Lower leg skin (tissue), 4 donors: Measurements from ENCODE around the gene ZIC5. TPM values are rescaled to one million over a fixed set of nuclear protein-coding genes. Genes with fewer than 3 reads are reported as not detected.

ENCODE experiments used
- DNase-seq, 2 donors: peaks; one replicate each; pipeline ENCODE4 v3.0.0-alpha.2; 2019; ENCODE audit warnings: low spot score in 2 of 2
- H3K4me3 ChIP-seq: fragments of 200-600 bp; sonication (generic); 2 replicates; pipeline ENCODE4 v1.5.1; 2017; ENCODE audit warnings: mild to moderate bottlenecking, low read depth; ENCODE audit not compliant: poor library complexity, severe bottlenecking
- POLR2A ChIP-seq, 2 donors: fragments of 450-650 bp; IDR thresholded peaks; one replicate each; pipeline ENCODE4 v1.6.1; 2016 to 2017; ENCODE audit warnings: antibody characterized with exemption in 2 of 2, mild to moderate bottlenecking in 1 of 2, moderate library complexity in 1 of 2
- WGBS, 2 donors: methylation state at CpG; one replicate each; pipeline ENCODE4 v1.1.5; 2018; 5-methylcytosine and 5-hydroxymethylcytosine counted together
- intact Hi-C: fragments of 100-400 bp; cut with DNase I; formaldehyde crosslinking; loops from one replicate; pipeline ENCODE4 v1.15.0; 2023; ENCODE audit warnings: low total_unique reads
- total RNA-seq, 4 donors: library from RNA; depleted of rRNA; stranded (reverse); fragments of >200 nt; gene quantifications; one replicate each; pipeline ENCODE4 v1.1.0, GENCODE V29; 2016
- TF ChIP-seq, protein P1 (sequence below), 3 donors: fragments of 450-650 bp; IDR thresholded peaks; one replicate each; pipeline ENCODE4 v1.5.1; 2016; ENCODE audit warnings: antibody characterized with exemption in 3 of 3, mild to moderate bottlenecking in 3 of 3, moderate library complexity in 2 of 3

ZIC5 gene
- total RNA-seq, 4 donors from 2014 or later: not detected

DNA sequence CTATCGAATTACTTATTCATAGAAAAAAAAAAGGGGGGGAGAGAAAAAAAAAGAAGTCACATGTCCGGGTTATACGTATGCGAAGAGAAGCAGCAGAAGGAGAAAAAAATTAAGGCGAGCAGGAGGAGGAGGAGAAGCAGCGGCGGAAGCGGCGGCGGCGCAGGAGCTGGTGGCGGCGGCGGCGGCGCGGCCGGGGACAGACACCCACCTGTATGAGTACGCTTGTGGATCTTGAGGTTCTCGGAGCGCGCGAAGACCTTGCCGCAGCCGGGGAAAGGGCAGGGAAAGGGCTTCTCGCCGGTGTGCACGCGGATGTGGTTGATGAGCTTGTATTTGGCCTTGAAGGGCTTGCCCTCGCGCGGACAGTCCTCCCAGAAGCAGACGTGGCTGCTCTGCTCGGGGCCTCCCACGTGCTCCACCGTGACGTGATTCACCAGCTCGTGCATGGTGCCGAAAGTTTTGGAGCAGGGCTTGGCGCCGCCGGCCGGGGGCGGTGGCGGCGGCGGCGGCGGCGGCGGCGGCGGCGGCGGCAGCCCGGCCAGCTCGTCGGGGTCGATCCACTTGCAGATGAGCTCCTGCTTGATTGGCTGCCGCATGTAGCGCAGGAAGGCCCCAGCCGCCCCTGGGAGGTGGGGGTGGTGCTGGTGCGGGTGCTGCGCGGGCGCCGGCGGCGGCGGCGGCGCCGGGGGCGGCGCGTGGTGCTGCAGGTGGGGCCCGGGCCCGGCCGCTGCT, 1.5 kb downstream of the ZIC5 start:
- no peak for DNase-seq
- intact Hi-C loops: no loop called here

GRCh38 chr13:99969453-99969918, 2.1 kb downstream of the ZIC5 start:
- intact Hi-C loops: no loop called here
- DNase-seq: no peak
- TF ChIP-seq, protein P1, sequence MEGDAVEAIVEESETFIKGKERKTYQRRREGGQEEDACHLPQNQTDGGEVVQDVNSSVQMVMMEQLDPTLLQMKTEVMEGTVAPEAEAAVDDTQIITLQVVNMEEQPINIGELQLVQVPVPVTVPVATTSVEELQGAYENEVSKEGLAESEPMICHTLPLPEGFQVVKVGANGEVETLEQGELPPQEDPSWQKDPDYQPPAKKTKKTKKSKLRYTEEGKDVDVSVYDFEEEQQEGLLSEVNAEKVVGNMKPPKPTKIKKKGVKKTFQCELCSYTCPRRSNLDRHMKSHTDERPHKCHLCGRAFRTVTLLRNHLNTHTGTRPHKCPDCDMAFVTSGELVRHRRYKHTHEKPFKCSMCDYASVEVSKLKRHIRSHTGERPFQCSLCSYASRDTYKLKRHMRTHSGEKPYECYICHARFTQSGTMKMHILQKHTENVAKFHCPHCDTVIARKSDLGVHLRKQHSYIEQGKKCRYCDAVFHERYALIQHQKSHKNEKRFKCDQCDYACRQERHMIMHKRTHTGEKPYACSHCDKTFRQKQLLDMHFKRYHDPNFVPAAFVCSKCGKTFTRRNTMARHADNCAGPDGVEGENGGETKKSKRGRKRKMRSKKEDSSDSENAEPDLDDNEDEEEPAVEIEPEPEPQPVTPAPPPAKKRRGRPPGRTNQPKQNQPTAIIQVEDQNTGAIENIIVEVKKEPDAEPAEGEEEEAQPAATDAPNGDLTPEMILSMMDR (IDR thresholded peaks at IDR 0.05): no peak
- TF ChIP-seq POLR2A (IDR thresholded peaks at IDR 0.05): no peak
- 6 to 8% methylated on average over 34 to 38 of the region's 52 CpGs for WGBS, 2 donors
- H3K4me3 ChIP-seq: no peak overlapping the region

More for the DNA sequence above, 1.5 kb downstream of the ZIC5 start:
- 1 to 2% methylated on average over 45 of the region's 79 CpGs for WGBS, 2 donors
- H3K4me3 ChIP-seq: no peak overlapping the region
- TF ChIP-seq, protein P1 (IDR thresholded peaks at IDR 0.05): no peak
- no peak for TF ChIP-seq POLR2A (IDR thresholded peaks at IDR 0.05)

DNA sequence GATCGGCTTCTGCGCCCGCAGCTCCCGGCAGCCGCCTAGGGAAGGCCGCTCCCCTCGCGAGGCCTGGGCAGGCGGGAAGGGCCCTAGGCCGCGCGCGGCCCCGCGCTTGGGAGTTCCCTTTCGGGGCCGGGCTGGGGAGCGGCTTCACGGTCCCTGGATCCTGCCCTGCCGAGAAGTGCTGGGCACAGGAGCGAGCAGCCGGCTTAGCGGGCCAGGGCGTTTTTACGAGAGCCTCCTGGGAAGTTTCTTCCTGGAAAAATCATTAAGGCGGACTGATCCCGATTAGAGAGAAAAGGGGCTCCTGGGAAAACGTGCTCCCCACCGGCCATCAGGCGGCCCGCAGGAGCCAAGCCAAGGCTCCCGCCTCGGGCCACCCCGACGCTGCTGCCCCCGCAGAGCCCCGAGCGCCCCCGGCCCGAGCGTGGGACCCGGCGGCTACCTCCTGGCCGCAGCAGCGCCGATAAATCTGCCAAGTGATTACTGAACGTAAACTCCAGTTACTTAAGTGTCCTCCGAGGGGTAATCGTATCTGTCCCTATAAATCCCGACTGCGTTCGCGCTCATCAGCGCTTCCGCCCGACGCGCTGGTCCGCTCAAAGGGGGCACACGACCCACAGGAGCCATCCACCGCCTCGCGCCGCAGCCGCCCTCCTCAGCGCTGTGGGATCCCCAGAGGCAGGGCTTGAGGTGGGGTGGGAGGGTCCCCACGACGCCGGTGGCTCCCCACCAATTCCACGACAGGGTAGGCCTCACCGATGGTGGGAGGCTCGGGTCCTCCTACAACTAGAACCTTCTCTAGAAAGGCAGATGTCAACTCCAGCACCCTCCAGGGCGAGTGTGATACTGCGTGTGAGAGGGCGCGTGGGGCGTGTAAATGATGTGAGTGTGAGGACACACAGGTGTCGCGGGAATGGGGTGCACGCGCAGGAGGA, 2.8 kb downstream of the ZIC5 start:
- no peak for DNase-seq
- intact Hi-C loops: no loop called here
- TF ChIP-seq POLR2A (IDR thresholded peaks at IDR 0.05): no peak
- TF ChIP-seq, protein P1 (IDR thresholded peaks at IDR 0.05): no peak
- WGBS, 2 donors: 3 to 8% methylated on average over 48 to 51 of the region's 81 CpGs
- no peak overlapping the region for H3K4me3 ChIP-seq

GRCh38 chr13:99967869-99968520, 3.6 kb downstream of the ZIC5 start:
- TF ChIP-seq, protein P1 (IDR thresholded peaks at IDR 0.05): no peak
- no peak for TF ChIP-seq POLR2A (IDR thresholded peaks at IDR 0.05)
- no peak for DNase-seq
- intact Hi-C loops: no loop called here
- no peak overlapping the region for H3K4me3 ChIP-seq
- WGBS, 2 donors: 18 to 19% methylated on average over 33 to 39 of the region's 58 CpGs

GRCh38 chr13:99967498-99967868, 4.1 kb downstream of the ZIC5 start:
- intact Hi-C loops: no loop called here
- no peak for DNase-seq
- TF ChIP-seq POLR2A (IDR thresholded peaks at IDR 0.05): no peak
- TF ChIP-seq, protein P1 (IDR thresholded peaks at IDR 0.05): no peak
- no peak overlapping the region for H3K4me3 ChIP-seq
- WGBS, 2 donors: 81 to 83% methylated on average over 9 of the region's 9 CpGs
